ENCODE data around the gene TNNT1.
A peak's percentile ranks its signal among the peaks of the same experiment; 100 is the strongest.

TNNT1 gene

DNA sequence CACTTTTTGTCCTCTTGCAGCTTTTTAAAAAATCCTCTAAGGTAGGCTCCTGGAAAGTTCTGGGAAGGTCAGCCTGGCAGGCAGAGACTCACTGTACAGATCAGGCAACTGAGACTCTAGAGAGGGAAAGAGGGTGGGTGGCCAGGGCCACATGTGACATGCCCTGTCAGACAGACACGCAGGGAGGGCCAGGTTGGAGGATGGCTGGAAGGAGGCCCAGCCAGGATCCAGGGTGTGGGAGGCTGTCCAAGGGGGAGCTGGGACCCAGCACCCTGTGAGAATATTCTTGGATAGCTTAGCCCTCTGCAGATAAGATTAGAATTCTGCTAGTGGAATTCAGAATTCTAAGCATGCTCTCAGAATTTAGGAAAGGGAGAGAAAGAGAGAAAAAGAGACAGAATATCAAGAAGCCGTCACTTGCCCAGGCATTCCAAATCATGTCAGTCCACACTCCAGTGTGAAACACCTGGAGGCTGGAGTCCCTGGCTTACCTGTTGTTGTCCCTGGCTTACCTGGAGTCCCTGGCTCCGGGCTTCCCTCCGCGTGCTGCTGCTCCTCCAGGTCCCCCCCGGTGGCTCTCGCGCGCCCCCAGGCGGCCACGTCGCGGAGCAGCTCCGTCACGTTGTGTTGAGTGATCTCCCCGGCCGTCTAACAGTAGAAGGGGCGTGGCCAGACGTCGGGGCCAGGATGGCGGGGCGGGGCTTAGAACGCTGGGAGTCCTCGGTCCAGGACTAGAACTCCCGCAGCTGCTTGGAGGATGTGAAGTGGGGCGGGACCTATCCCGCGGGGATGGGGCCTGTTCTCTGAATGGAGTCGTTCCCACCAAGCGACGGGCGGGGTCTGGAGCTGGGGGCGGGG, 11.4 kb upstream of the TNNT1 start:
- ATAC-seq, result peak; percentile 85
- TF ChIP-seq BACH2 (CRISPR knock-in tag; IDR thresholded peaks at IDR 0.05; ENCODE audit: borderline replicate concordance) (no peak), ZNF70 (CRISPR knock-in tag; IDR thresholded peaks at IDR 0.05) (no peak), ZFP3 (CRISPR knock-in tag; IDR thresholded peaks at IDR 0.05) (no peak), ZC3H10 (CRISPR knock-in tag; IDR thresholded peaks at IDR 0.05) (no peak), TCF4 (CRISPR knock-in tag; IDR thresholded peaks at IDR 0.05; ENCODE audit: borderline replicate concordance) (no peak), RARB (CRISPR knock-in tag; IDR thresholded peaks at IDR 0.05) (no peak), ARNTL (CRISPR knock-in tag; IDR thresholded peaks at IDR 0.05; ENCODE audit: borderline replicate concordance, low read depth) (no peak), ZNF565 (CRISPR knock-in tag; conservative IDR thresholded peaks at IDR 0.05; ENCODE audit: low read depth) (no peak), TOX (CRISPR knock-in tag; IDR thresholded peaks at IDR 0.05; ENCODE audit: borderline replicate concordance) (no peak), OSR1 (CRISPR knock-in tag; IDR thresholded peaks at IDR 0.05) (no peak), CSDC2 (CRISPR knock-in tag; IDR thresholded peaks at IDR 0.05) (no peak), PPARA (CRISPR knock-in tag; IDR thresholded peaks at IDR 0.05; ENCODE audit: borderline replicate concordance) (no peak), ISL1 (CRISPR knock-in tag; IDR thresholded peaks at IDR 0.05) (no peak), ZFP30 (CRISPR knock-in tag; IDR thresholded peaks at IDR 0.05) (no peak), POU6F1 (CRISPR knock-in tag; IDR thresholded peaks at IDR 0.05; ENCODE audit: borderline replicate concordance, low read depth) (no peak)
- TF ChIP-seq, protein P1, sequence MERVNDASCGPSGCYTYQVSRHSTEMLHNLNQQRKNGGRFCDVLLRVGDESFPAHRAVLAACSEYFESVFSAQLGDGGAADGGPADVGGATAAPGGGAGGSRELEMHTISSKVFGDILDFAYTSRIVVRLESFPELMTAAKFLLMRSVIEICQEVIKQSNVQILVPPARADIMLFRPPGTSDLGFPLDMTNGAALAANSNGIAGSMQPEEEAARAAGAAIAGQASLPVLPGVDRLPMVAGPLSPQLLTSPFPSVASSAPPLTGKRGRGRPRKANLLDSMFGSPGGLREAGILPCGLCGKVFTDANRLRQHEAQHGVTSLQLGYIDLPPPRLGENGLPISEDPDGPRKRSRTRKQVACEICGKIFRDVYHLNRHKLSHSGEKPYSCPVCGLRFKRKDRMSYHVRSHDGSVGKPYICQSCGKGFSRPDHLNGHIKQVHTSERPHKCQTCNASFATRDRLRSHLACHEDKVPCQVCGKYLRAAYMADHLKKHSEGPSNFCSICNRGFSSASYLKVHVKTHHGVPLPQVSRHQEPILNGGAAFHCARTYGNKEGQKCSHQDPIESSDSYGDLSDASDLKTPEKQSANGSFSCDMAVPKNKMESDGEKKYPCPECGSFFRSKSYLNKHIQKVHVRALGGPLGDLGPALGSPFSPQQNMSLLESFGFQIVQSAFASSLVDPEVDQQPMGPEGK (CRISPR knock-in tag; IDR thresholded peaks at IDR 0.05; ENCODE audit: borderline replicate concordance), result no peak
- TF ChIP-seq, protein P2, sequence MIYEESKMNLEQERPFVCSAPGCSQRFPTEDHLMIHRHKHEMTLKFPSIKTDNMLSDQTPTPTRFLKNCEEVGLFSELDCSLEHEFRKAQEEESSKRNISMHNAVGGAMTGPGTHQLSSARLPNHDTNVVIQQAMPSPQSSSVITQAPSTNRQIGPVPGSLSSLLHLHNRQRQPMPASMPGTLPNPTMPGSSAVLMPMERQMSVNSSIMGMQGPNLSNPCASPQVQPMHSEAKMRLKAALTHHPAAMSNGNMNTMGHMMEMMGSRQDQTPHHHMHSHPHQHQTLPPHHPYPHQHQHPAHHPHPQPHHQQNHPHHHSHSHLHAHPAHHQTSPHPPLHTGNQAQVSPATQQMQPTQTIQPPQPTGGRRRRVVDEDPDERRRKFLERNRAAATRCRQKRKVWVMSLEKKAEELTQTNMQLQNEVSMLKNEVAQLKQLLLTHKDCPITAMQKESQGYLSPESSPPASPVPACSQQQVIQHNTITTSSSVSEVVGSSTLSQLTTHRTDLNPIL (CRISPR knock-in tag; IDR thresholded peaks at IDR 0.05; ENCODE audit: low read depth), result no peak
- TF ChIP-seq, protein P3, sequence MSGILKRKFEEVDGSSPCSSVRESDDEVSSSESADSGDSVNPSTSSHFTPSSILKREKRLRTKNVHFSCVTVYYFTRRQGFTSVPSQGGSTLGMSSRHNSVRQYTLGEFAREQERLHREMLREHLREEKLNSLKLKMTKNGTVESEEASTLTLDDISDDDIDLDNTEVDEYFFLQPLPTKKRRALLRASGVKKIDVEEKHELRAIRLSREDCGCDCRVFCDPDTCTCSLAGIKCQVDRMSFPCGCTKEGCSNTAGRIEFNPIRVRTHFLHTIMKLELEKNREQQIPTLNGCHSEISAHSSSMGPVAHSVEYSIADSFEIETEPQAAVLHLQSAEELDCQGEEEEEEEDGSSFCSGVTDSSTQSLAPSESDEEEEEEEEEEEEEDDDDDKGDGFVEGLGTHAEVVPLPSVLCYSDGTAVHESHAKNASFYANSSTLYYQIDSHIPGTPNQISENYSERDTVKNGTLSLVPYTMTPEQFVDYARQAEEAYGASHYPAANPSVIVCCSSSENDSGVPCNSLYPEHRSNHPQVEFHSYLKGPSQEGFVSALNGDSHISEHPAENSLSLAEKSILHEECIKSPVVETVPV (CRISPR knock-in tag; IDR thresholded peaks at IDR 0.05), result no peak

GRCh38 chr19:55158848-55159749, 10.1 kb upstream of the TNNT1 start:
- ATAC-seq, result no peak
- TF ChIP-seq, protein P2 (CRISPR knock-in tag; IDR thresholded peaks at IDR 0.05; ENCODE audit: low read depth), result no peak
- TF ChIP-seq ARNTL (CRISPR knock-in tag; IDR thresholded peaks at IDR 0.05; ENCODE audit: borderline replicate concordance, low read depth) (no peak), ISL1 (CRISPR knock-in tag; IDR thresholded peaks at IDR 0.05) (no peak), BACH2 (CRISPR knock-in tag; IDR thresholded peaks at IDR 0.05; ENCODE audit: borderline replicate concordance) (no peak), PPARA (CRISPR knock-in tag; IDR thresholded peaks at IDR 0.05; ENCODE audit: borderline replicate concordance) (no peak), ZFP30 (CRISPR knock-in tag; IDR thresholded peaks at IDR 0.05) (no peak), RARB (CRISPR knock-in tag; IDR thresholded peaks at IDR 0.05) (no peak), TCF4 (CRISPR knock-in tag; IDR thresholded peaks at IDR 0.05; ENCODE audit: borderline replicate concordance) (no peak), SNAI2 (CRISPR knock-in tag; IDR thresholded peaks at IDR 0.05) (no peak), TOX (CRISPR knock-in tag; IDR thresholded peaks at IDR 0.05; ENCODE audit: borderline replicate concordance) (no peak), ZNF8 (CRISPR knock-in tag; IDR thresholded peaks at IDR 0.05) (no peak), ZNF70 (CRISPR knock-in tag; IDR thresholded peaks at IDR 0.05) (no peak), OSR1 (CRISPR knock-in tag; IDR thresholded peaks at IDR 0.05) (no peak), CSDC2 (CRISPR knock-in tag; IDR thresholded peaks at IDR 0.05) (no peak)
- TF ChIP-seq, protein P3 (CRISPR knock-in tag; IDR thresholded peaks at IDR 0.05), result no peak

All from SK-N-SH treated with all-trans-retinoic acid at 6 μM for 48 hours (cell line).